Gastrocnemius medialis (tissue), 4 donors: ENCODE data around the gene POLR3A. TPM values are rescaled to one million over a fixed set of nuclear protein-coding genes. Genes with fewer than 3 reads are reported as not detected.
A peak's percentile ranks its signal among the peaks of the same experiment; 100 is the strongest.

Source experiments
- ATAC-seq, 2 donors: fragments of 150-250 bp; one replicate each; pipeline ENCODE4 v1.9.1; 2016
- DNase-seq, 2 donors: peaks; one replicate each; pipeline ENCODE4 v3.0.0-alpha.2; 2019
- H3K27ac ChIP-seq, 4 donors: fragments of 200-600 bp; sonication (generic); 1 replicate in 1 of 4; 2 replicates in 3 of 4; pipeline ENCODE4 v1.5.1; 2016 to 2018; ENCODE audit warnings: mild to moderate bottlenecking in 2 of 4, moderate library complexity in 1 of 4
- H3K27me3 ChIP-seq, 3 donors: fragments of 200-600 bp; sonication (generic) in 2 of 3; 1 replicate in 1 of 3; 2 replicates in 2 of 3; pipeline versions ENCODE4 v1.5.1 to v1.6.0; 2016 to 2019; ENCODE audit warnings: mild to moderate bottlenecking in 1 of 3, moderate library complexity in 1 of 3
- H3K36me3 ChIP-seq, 2 donors: fragments of 200-600 bp; sonication (generic) in 1 of 2; one replicate each; pipeline ENCODE4 v1.5.1; 2017 to 2018
- H3K4me1 ChIP-seq, 2 donors: fragments of 200-600 bp; sonication (generic) in 1 of 2; one replicate each; pipeline ENCODE4 v1.5.1; 2016 to 2017; ENCODE audit warnings: mild to moderate bottlenecking in 2 of 2
- H3K4me3 ChIP-seq, 4 donors: fragments of 200-600 bp; sonication (generic) in 3 of 4; 1 replicate in 1 of 4; 2 replicates in 3 of 4; pipeline ENCODE4 v1.5.1; 2016 to 2019; ENCODE audit warnings: mild to moderate bottlenecking in 2 of 4
- H3K9me3 ChIP-seq, 3 donors: fragments of 200-600 bp; sonication (generic) in 2 of 3; 1 replicate in 1 of 3; 2 replicates in 2 of 3; pipeline ENCODE4 v1.5.1; 2016 to 2019
- CTCF ChIP-seq, 5 experiments: fragments of 450-650 bp in 3 of 5; fragments of 200-600 bp in 2 of 5; sonication (generic) in 2 of 5; IDR thresholded peaks in 4 of 5; conservative IDR thresholded peaks in 1 of 5; 1 replicate in 4 of 5; 2 replicates in 1 of 5; pipeline ENCODE4 v1.5.1; 2016 to 2019; ENCODE audit warnings: antibody characterized with exemption in 5 of 5, mild to moderate bottlenecking in 3 of 5, moderate library complexity in 3 of 5
- POLR2A ChIP-seq, 2 donors: fragments of 450-650 bp; IDR thresholded peaks; one replicate each; pipeline ENCODE4 v1.6.1; 2017; ENCODE audit warnings: antibody characterized with exemption in 2 of 2, mild to moderate bottlenecking in 2 of 2, moderate library complexity in 2 of 2
- in situ Hi-C, 4 donors: fragments of 200-750 bp; cut with MboI; loops; one replicate each; pipeline versions ENCODE4 v1.15.0 to v1.8.0; 2017; ENCODE audit warnings: low sequenced_read_pairs in 4 of 4
- intact Hi-C: fragments of 100-400 bp; cut with DNase I; formaldehyde crosslinking; loops from one replicate; pipeline ENCODE4 v1.15.1; 2023; ENCODE audit warnings: low total_unique reads
- total RNA-seq, 4 donors: library from RNA; depleted of rRNA; stranded (reverse); fragments of >200 nt; gene quantifications; one replicate each; pipeline versions ENCODE4 v1.1.0 to v1.2.3, GENCODE V29; 2016

POLR3A gene
- total RNA-seq, 4 donors from 2014 or later: 11.0 to 17.4 (median 15.5) TPM

- TF ChIP-seq CTCF (IDR thresholded peaks at IDR 0.05 in 4 of 5, conservative IDR thresholded peaks at IDR 0.05 in 1 of 5) (no peak), POLR2A (IDR thresholded peaks at IDR 0.05) (no peak)
- DNase-seq: no peak
- Histone ChIP-seq H3K4me1 (peaks cover 25 to 31% of the 10 kb centered on the region in 2 donors), H3K27ac (no peak overlapping the region), H3K4me3 (no peak overlapping the region), H3K36me3 (no peaks in the 10 kb centered on the region), H3K27me3 (no peaks in the 10 kb centered on the region), H3K9me3 (no peaks in the 10 kb centered on the region)
- intact Hi-C loops: no loop called here
- in situ Hi-C loops: loop anchor here in 1 of 4 donors (10.0 kb wide), 1 partner anchor 76 kb away; no protein-coding TSS in a partner anchor
- ATAC-seq: no peak
Observed at GRCh38 chr10:77920495-77920894, 108.8 kb downstream of the POLR3A start.

DNA sequence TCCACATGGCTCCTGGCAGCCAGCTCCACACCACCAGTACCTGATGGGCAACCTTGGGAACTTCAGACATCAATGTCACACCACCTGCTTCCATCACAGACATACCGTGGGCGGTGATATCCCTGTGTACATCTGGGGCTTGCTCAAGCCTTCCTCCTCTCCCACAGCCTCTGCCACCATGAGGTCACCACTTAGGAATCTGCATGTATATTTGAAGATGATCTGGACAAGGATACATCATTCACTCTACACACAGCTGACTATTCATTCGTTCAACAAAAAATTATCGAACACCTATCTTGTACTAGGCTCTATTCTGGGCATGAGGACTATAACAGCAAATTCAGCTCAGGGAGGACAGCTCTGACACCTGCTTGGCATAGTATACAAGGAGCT, 109.6 kb downstream of the POLR3A start:
- Histone ChIP-seq H3K4me3 (no peak overlapping the region), H3K27ac (no peak overlapping the region), H3K27me3 (no peaks in the 10 kb centered on the region), H3K36me3 (no peaks in the 10 kb centered on the region), H3K9me3 (no peaks in the 10 kb centered on the region), H3K4me1 (peaks cover 18 to 24% of the 10 kb centered on the region in 2 donors)
- DNase-seq (no peak), ATAC-seq (peak in 1 of 2 donors; percentile 27)
- TF ChIP-seq CTCF (IDR thresholded peaks at IDR 0.05 in 4 of 5, conservative IDR thresholded peaks at IDR 0.05 in 1 of 5): no peak
- TF ChIP-seq POLR2A (IDR thresholded peaks at IDR 0.05): no peak
- in situ Hi-C loops (loop anchor here in 1 of 4 donors (10.0 kb wide), 1 partner anchor 75 kb away; no protein-coding TSS in a partner anchor), intact Hi-C loops (no loop called here)

Other genes starting within 250 kb of the POLR3A start
- gene DLG5, start 102.8 kb downstream of the POLR3A start, total RNA-seq: 10 to 100 TPM; 28.6 to 51.2 (median 40.3) TPM
- gene RPS24, start 4.3 kb upstream of the POLR3A start, total RNA-seq: 1,000 to 10,000 TPM; 2,147 to 2,545 (median 2,404) TPM